Mesendoderm (in vitro differentiated cells): ENCODE measurements around the gene TRUB2. TPM values are rescaled to one million over a fixed set of nuclear protein-coding genes. Genes with fewer than 3 reads are reported as not detected.

Experiments used
- DNase-seq: peaks from one replicate; pipeline ENCODE4 v3.0.0; 2013
- H2AK5ac ChIP-seq: 2 replicates; pipeline ENCODE4 v1.6.1; 2013; ENCODE audit warnings: low read length, inconsistent platforms
- H2BK120ac ChIP-seq: 2 replicates; pipeline ENCODE4 v1.6.1; 2013; ENCODE audit warnings: low read depth, mild to moderate bottlenecking, low read length, moderate library complexity, mixed read lengths
- H2BK15ac ChIP-seq: replicated peaks from 2 replicates; pipeline ENCODE4 v1.6.1; 2013; ENCODE audit warnings: low read depth, mild to moderate bottlenecking, moderate library complexity
- H2BK5ac ChIP-seq: 2 replicates; pipeline ENCODE4 v1.6.1; 2013; ENCODE audit warnings: low read length, inconsistent platforms
- H3K18ac ChIP-seq: 2 replicates; pipeline ENCODE4 v1.6.1; 2013; ENCODE audit warnings: mild to moderate bottlenecking, low read length, mixed read lengths
- H3K23ac ChIP-seq: one replicate; pipeline ENCODE4 v1.6.1; 2013; ENCODE audit warnings: low read length
- H3K27ac ChIP-seq: 2 replicates; pipeline ENCODE4 v1.5.1; 2013; ENCODE audit warnings: low read depth, mild to moderate bottlenecking, inconsistent platforms, low read length, moderate library complexity
- H3K27me3 ChIP-seq: 2 replicates; pipeline ENCODE4 v1.6.1; 2013; ENCODE audit warnings: low read length, control low read depth, mild to moderate bottlenecking, inconsistent platforms; ENCODE audit not compliant: insufficient read depth, poor library complexity
- H3K36me3 ChIP-seq: 2 replicates; pipeline ENCODE4 v1.6.1; 2013; ENCODE audit warnings: low read length, inconsistent platforms; ENCODE audit not compliant: control insufficient read depth, insufficient read depth
- H3K4ac ChIP-seq: one replicate; pipeline ENCODE4 v1.6.1; 2013; ENCODE audit warnings: low read depth, mild to moderate bottlenecking, low read length, moderate library complexity
- H3K4me1 ChIP-seq: 2 replicates; pipeline ENCODE4 v1.6.1; 2013; ENCODE audit warnings: low read depth, low read length, inconsistent platforms; ENCODE audit not compliant: control insufficient read depth
- H3K4me2 ChIP-seq: 2 replicates; pipeline ENCODE4 v1.6.1; 2013; ENCODE audit warnings: low read length
- H3K4me3 ChIP-seq: 2 replicates; pipeline ENCODE4 v1.5.1; 2013; ENCODE audit warnings: mild to moderate bottlenecking, low read length
- H3K56ac ChIP-seq: one replicate; pipeline ENCODE4 v1.6.1; 2013; ENCODE audit warnings: low read length
- H3K79me1 ChIP-seq: 2 replicates; pipeline ENCODE4 v1.6.1; 2013; ENCODE audit warnings: low read length, inconsistent platforms
- H3K79me2 ChIP-seq: 2 replicates; pipeline ENCODE4 v1.6.1; 2013; ENCODE audit warnings: mild to moderate bottlenecking, low read length; ENCODE audit not compliant: control insufficient read depth, insufficient read depth
- H3K9ac ChIP-seq: 2 replicates; pipeline ENCODE4 v1.6.1; 2013; ENCODE audit warnings: low read length, inconsistent platforms
- H4K5ac ChIP-seq: one replicate; pipeline ENCODE4 v1.6.1; 2013; ENCODE audit warnings: low read length
- H4K8ac ChIP-seq: one replicate; pipeline ENCODE4 v1.6.1; 2013; ENCODE audit warnings: low read depth, mild to moderate bottlenecking, control low read depth, low read length, moderate library complexity
- WGBS: extraction: QIAGEN DNeasy Blood & Tissue Kit; methylation state at CpG from one replicate; pipeline ENCODE4 v1.1.7; 2013; ENCODE audit warnings: low lambda C conversion rate, missing lambda C conversion rate; ENCODE audit not compliant: insufficient coverage; ENCODE audit errors: extremely low coverage; 5-methylcytosine and 5-hydroxymethylcytosine counted together
- polyA plus RNA-seq, 2 experiments: library from polyadenylated mRNA; stranded (reverse); fragments of 200-250 nt; gene quantifications; one replicate each; pipeline ENCODE4 v1.2.3, GENCODE V29; 2013

Gene TRUB2, protein sequence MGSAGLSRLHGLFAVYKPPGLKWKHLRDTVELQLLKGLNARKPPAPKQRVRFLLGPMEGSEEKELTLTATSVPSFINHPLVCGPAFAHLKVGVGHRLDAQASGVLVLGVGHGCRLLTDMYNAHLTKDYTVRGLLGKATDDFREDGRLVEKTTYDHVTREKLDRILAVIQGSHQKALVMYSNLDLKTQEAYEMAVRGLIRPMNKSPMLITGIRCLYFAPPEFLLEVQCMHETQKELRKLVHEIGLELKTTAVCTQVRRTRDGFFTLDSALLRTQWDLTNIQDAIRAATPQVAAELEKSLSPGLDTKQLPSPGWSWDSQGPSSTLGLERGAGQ
- 27.3 TPM for polyA plus RNA-seq (2013, experiment 1 of 2)
- polyA plus RNA-seq (2013, experiment 2 of 2), result 25.6 TPM

DNA sequence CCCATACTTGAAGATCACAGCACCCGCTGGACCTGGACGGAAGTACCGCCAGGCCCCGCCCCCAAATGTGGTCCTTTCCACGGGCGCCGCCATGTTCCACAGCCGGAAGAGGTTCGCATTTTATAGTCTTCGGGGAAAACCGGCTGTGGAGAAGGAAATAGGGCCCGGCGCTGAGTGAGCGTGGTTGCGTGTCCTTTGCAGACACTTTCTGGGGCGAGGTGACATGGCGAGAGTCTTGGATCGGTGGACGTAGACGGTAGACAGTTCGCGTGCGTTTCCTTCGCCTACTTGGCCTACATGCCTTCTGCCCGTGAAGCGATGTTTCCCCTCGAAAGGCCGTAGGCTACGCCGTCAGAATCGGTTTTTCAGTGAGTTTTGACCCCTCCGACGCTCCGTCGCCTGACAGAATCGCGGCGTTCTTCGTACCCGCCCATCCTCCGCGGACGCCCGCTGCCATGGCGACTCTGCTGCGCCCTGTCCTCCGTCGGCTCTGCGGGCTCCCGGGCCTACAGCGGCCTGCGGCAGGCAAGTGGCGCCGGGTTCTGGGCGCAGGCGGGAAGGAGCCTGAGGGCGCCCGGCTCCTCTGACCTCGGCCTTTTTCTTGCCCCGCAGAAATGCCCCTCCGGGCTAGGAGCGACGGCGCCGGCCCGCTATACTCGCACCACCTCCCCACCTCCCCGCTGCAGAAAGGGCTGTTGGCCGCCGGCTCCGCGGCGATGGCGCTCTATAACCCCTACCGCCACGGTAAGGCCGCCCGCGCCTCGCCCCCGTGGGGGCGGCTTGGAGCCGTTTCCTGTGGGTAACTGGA lies at the start of gene TRUB2, which contains the start of gene COQ4:
TRUB2 (minus strand) TSS at position 44 of the 808 bp plus-strand sequence; CDS start at position 5, 39 bp downstream.
COQ4 (plus strand) TSS at position 436 of the 808 bp plus-strand sequence; CDS start at position 456, 20 bp downstream.
- Histone ChIP-seq H2BK5ac (peak within 1 kb of the TSS; percentile 98), H2AK5ac (peak within 1 kb of the TSS; percentile 55), H4K5ac (peak within 1 kb of the TSS; percentile 26), H3K23ac (peak within 1 kb of the TSS; percentile 92), H3K27me3 (no peaks in the 10 kb centered on the region), H3K36me3 (peaks cover 8% of the 10 kb centered on the region), H3K4me1 (peaks cover 3% of the 10 kb centered on the region), H3K27ac (peak within 1 kb of the TSS; percentile 70), H3K18ac (peak within 1 kb of the TSS; percentile 15), H3K4me3 (peak within 1 kb of the TSS; percentile 94), H3K4ac (peak within 1 kb of the TSS; percentile 19), H4K8ac (no peak within 1 kb of the TSS), H3K79me2 (peaks cover 15% of the 10 kb centered on the region), H2BK15ac (no peak within 1 kb of the TSS), H3K79me1 (peaks cover 10% of the 10 kb centered on the region), H3K4me2 (peak within 1 kb of the TSS; percentile 99), H3K9ac (peak within 1 kb of the TSS; percentile 99), H3K56ac (peak within 1 kb of the TSS; percentile 99), H2BK120ac (no peak within 1 kb of the TSS)
- WGBS, result no CpG with 5 or more reads among the region's 83 CpGs
- DNase-seq, result peak; percentile 96

DNA sequence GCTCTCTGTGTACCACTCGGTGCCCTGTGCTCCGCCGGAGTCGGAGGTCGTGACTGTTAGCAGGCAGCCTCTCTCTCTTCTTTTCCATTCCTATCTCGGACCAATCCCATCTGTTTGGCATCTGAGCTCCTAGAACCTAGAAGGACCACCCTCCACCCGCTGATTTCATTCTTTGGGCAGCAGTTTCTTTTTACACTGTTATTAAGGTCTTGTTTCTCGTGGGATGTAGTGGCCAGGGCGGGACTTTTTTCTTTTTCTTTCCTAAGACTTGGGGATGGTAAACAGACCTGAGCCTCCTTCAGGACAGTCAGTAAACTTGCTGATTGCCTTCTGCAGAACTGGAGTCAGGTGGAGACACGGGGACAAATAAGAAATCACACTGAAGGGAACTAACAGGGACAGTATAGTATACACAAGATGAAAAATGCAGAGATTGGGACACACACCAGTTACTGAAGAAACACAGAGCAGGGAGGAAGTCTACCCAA lies 49.4 kb upstream of the TRUB2 start:
- H3K4ac ChIP-seq, result no peak overlapping the region
- no peak overlapping the region for H3K23ac ChIP-seq
- WGBS, result no CpG with 5 or more reads among the region's 10 CpGs
- peak overlapping the region; percentile 87 for H3K56ac ChIP-seq
- peak overlapping the region; percentile 74 for H3K4me3 ChIP-seq
- H3K79me1 ChIP-seq, result peaks cover 18% of the 10 kb centered on the region
- H2AK5ac ChIP-seq, result no peak overlapping the region
- no peak overlapping the region for H4K8ac ChIP-seq
- H3K27ac ChIP-seq, result no peak overlapping the region
- peaks cover 14% of the 10 kb centered on the region for H3K79me2 ChIP-seq
- no peak overlapping the region for H2BK5ac ChIP-seq
- H3K27me3 ChIP-seq, result no peaks in the 10 kb centered on the region
- no peak overlapping the region for H2BK15ac ChIP-seq
- no peaks in the 10 kb centered on the region for H3K36me3 ChIP-seq
- no peak for DNase-seq
- H3K9ac ChIP-seq, result peak overlapping the region; percentile 92
- H4K5ac ChIP-seq, result no peak overlapping the region
- no peak overlapping the region for H2BK120ac ChIP-seq
- H3K4me2 ChIP-seq, result peak overlapping the region; percentile 63
- H3K4me1 ChIP-seq, result peaks cover 4% of the 10 kb centered on the region
- no peak overlapping the region for H3K18ac ChIP-seq

DNA sequence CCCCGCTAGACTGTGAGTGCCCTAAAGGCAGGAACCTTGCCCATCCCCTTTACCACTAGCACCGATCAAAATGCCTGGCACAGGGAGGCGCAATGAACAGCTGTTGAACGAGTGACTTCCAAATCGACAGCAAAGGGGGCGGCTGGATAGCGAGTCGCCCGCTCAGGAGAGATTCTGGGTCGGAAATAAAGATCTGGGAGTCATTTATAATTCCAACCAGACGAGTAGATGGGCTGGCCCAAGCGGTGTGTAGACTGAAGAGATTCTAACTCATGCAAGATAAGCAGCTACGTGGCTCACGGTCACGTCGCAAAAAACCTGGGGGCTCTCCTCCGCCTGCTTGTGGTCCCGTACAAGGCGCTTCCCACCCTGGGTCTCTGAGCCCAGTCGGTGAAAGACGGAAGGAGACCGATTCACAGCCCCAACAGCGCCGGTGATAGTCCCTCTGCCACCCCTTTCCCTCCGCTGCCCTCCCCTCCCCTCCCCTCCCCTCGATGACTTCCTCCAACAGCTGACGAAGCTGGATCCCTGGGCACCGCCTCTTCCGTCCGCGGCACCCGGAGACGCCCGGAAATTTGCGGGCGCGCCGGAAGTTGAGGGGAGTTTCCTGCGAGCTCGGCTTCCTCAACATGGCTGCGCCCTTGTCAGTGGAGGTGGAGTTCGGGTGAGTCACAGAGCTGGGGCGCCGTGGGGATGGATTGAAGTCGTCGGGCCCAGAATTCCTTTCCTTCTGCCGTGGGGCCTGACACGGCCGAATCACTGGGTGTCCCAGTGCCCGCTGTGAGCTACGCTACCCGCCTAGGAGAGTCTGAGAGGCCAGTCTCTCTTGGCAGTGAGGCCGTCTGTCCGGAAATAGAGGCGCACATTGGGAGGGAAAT lies 48.7 kb upstream of the TRUB2 start, which contains the start of gene URM1:
URM1 (plus strand) TSS at position 623 of the 878 bp plus-strand sequence; CDS start at position 630, 7 bp downstream.
- Histone ChIP-seq H3K18ac (peak within 1 kb of the TSS; percentile 18), H2BK5ac (peak within 1 kb of the TSS; percentile 88), H3K4me3 (peak within 1 kb of the TSS; percentile 94), H4K8ac (peak within 1 kb of the TSS; percentile 0), H3K9ac (peak within 1 kb of the TSS; percentile 97), H3K4me1 (peaks cover 4% of the 10 kb centered on the region), H2BK15ac (no peak within 1 kb of the TSS), H3K23ac (no peak within 1 kb of the TSS), H3K4ac (no peak within 1 kb of the TSS), H3K79me1 (peaks cover 18% of the 10 kb centered on the region), H3K56ac (peak within 1 kb of the TSS; percentile 98), H3K4me2 (peak within 1 kb of the TSS; percentile 77), H3K36me3 (no peaks in the 10 kb centered on the region), H2BK120ac (no peak within 1 kb of the TSS), H3K79me2 (peaks cover 14% of the 10 kb centered on the region), H2AK5ac (no peak within 1 kb of the TSS), H3K27me3 (no peaks in the 10 kb centered on the region), H3K27ac (peak within 1 kb of the TSS; percentile 53), H4K5ac (peak within 1 kb of the TSS; percentile 75)
- DNase-seq, result peak; percentile 98
- no CpG with 5 or more reads among the region's 55 CpGs for WGBS

DNA sequence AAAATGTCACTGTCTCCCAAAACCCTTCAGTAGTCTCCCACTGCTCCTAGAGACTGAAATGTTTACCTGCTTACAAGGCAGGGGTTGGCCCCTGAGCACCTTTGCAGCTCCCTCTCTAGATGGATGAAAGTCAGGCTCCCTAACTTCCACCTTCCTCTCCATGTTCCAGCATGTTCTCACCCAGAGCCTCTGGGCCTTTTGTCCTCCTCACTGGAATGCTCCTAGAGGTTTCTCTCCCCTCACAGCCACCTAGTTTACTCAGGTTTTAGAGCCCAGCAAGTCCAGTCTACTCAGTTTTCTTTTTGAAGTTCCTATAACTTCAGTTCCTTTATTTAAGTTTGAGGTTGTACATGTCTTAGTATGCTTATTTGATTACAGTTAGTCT lies 48.1 kb upstream of the TRUB2 start:
- peaks cover 18% of the 10 kb centered on the region for H3K79me1 ChIP-seq
- H3K36me3 ChIP-seq, result no peaks in the 10 kb centered on the region
- H3K9ac ChIP-seq, result peak overlapping the region; percentile 97
- peaks cover 5% of the 10 kb centered on the region for H3K4me1 ChIP-seq
- H3K4me2 ChIP-seq, result peak overlapping the region; percentile 77
- no peak overlapping the region for H3K27ac ChIP-seq
- no peaks in the 10 kb centered on the region for H3K27me3 ChIP-seq
- no peak overlapping the region for H4K8ac ChIP-seq
- no peak overlapping the region for H4K5ac ChIP-seq
- peak overlapping the region; percentile 94 for H3K4me3 ChIP-seq
- no peak overlapping the region for H2BK15ac ChIP-seq
- H2BK120ac ChIP-seq, result no peak overlapping the region
- DNase-seq, result no peak
- H2AK5ac ChIP-seq, result no peak overlapping the region
- no peak overlapping the region for H3K23ac ChIP-seq
- peak overlapping the region; percentile 98 for H3K56ac ChIP-seq
- no peak overlapping the region for H2BK5ac ChIP-seq
- H3K18ac ChIP-seq, result no peak overlapping the region
- H3K4ac ChIP-seq, result no peak overlapping the region
- peaks cover 14% of the 10 kb centered on the region for H3K79me2 ChIP-seq

DNA sequence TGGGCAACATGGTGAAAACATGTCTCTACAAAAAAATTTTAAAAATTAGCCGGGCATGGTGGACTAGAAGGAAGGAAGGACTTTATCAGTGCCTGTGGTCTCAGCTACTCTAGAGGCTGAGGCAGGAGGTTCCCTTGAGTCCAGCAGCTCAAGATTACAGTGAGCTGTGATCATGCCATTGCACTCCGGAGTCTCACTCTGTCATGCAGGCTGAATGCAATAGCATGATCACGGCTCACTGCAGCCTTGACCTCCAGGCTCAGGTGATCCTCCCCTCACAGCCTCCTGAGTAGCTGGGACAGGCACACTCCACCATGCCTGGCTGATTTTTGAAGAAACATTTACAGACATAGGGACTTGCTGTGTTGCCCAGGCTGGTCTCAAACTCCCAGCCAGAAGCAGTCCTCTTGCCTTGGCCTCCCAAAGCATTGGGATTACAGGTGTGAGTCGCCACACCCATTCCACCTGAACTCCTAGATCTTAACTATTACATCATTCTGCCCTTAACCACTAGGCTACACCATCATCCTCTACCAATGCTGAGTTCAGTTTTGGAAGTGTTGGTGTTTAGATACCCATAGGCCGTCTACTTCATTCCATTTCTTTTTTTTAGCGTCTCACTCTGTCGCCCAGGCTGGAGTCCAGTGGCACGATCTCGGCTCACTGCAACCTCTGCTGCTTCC lies 46.9 kb upstream of the TRUB2 start:
- no peaks in the 10 kb centered on the region for H3K36me3 ChIP-seq
- no peak for DNase-seq
- H3K4me1 ChIP-seq, result peaks cover 10% of the 10 kb centered on the region
- H3K27ac ChIP-seq, result no peak overlapping the region
- H3K79me2 ChIP-seq, result peaks cover 14% of the 10 kb centered on the region
- H3K4me2 ChIP-seq, result no peak overlapping the region
- H2AK5ac ChIP-seq, result no peak overlapping the region
- H3K9ac ChIP-seq, result no peak overlapping the region
- WGBS, result no CpG with 5 or more reads among the region's 9 CpGs
- H2BK15ac ChIP-seq, result no peak overlapping the region
- H2BK120ac ChIP-seq, result no peak overlapping the region
- peaks cover 18% of the 10 kb centered on the region for H3K79me1 ChIP-seq
- no peak overlapping the region for H3K4ac ChIP-seq
- H4K8ac ChIP-seq, result no peak overlapping the region
- H4K5ac ChIP-seq, result no peak overlapping the region
- H3K23ac ChIP-seq, result no peak overlapping the region
- H3K27me3 ChIP-seq, result no peaks in the 10 kb centered on the region
- no peak overlapping the region for H3K18ac ChIP-seq
- no peak overlapping the region for H3K56ac ChIP-seq
- no peak overlapping the region for H3K4me3 ChIP-seq
- no peak overlapping the region for H2BK5ac ChIP-seq
